Measurements from ENCODE around the gene CLIC6. TPM values are rescaled to one million over a fixed set of nuclear protein-coding genes. Genes with fewer than 3 reads are reported as not detected.

Gene CLIC6
- total and polyA plus RNA-seq, 2 of the 4 experiments (the other 2 are of a cell fraction), result not detected

DNA sequence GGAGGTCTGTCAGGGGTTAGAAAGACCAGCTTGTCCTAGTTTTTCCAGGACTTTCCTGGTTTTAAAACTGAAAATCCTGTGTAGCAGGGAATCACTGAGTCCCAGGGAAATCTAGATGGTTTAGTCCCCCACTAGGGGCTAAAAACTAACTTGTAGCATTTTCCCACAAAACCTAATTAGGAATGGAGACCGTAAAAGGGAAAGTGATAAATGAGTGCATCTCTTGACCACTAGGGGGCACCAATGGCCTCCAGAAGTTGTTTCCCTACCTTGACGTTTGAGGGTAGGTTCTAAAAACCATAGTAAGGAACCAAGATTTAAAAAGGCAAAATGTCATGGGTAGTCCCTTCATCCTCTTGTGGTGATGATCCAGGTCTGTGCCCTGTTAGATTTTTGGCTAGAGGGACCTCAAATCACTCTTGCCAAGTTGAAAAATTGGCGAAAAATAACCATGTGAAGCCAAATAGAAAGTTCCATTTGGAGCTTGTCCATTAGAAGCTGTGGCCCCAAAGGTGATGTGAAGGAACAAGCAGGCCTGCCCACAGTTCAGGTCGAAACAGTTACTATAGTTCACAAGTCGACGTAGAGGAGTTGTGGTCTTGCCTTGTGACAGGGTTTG lies 24.5 kb downstream of the CLIC6 start:
- CTCF ChIA-PET, result interaction anchor here (0.6 to 1.5 kb wide), 7 partner anchors 27 to 1089 kb away, joined by 3 to 5 read pairs (median 3); no protein-coding TSS in a partner anchor
- no peak overlapping the region for H3K14ac ChIP-seq (replicated peaks; ENCODE audit: low read depth, low read length)
- no peak overlapping the region for H4K91ac ChIP-seq (ENCODE audit: insufficient read depth, low read depth, low read length)
- H2BK20ac ChIP-seq (ENCODE audit: low read depth, low read length), result peak overlapping the region; percentile 28; the same call in 1 of the 2 replicates
- no peak overlapping the region for H2BK5ac ChIP-seq (ENCODE audit: low read depth, low read length, poor library complexity, severe bottlenecking)
- H2AFZ ChIP-seq (replicated peaks; ENCODE audit: low read length, poor library complexity), result no peak overlapping the region
- dilution Hi-C loops (cut with HindIII; ENCODE audit: low sequenced_read_pairs, unreplicated experiment), result no loop called here
- H3K36me3 ChIP-seq (ENCODE audit: control insufficient read depth, insufficient read depth, low read length), result no peaks in the 10 kb centered on the region
- intact Hi-C loops (cut with micrococcal nuclease), result loop anchor here (1.0 to 10.0 kb wide), 5 partner anchors 52 to 1248 kb away; partner anchors contain the start of gene RUNX1
- H4K5ac ChIP-seq (ENCODE audit: low read depth, low read length), result no peak overlapping the region
- ATAC-seq (ENCODE audit: low read depth) (peak; percentile 80), DNase-seq (peak; percentile 74)
- no peak overlapping the region for H3K27ac ChIP-seq (ENCODE audit: insufficient read depth, low read length)
- H4K20me1 ChIP-seq (ENCODE audit: insufficient read depth, low read length), result no peaks in the 10 kb centered on the region
- H3K23ac ChIP-seq (ENCODE audit: low read depth, low read length), result no peak overlapping the region
- peaks cover 36% of the 10 kb centered on the region for H3K27me3 ChIP-seq (ENCODE audit: control insufficient read depth, insufficient read depth, low read length)
- no CpG with 5 or more reads among the region's 6 CpGs for WGBS, 2 experiments (ENCODE audit: extremely low coverage in 2 of 2, insufficient read length in 1 of 2)
- H3K9ac ChIP-seq (ENCODE audit: low read depth, low read length), result no peak overlapping the region
- H2AK5ac ChIP-seq (ENCODE audit: low read depth, low read length), result peak overlapping the region; percentile 69
- H3K9me1 ChIP-seq (ENCODE audit: insufficient read depth, low read length), result peaks cover 7% of the 10 kb centered on the region
- POLR2A ChIA-PET (ENCODE audit: unreplicated experiment), result no interaction called here
- H3K9me3 ChIP-seq (ENCODE audit: control insufficient read depth, insufficient read depth, low read length), result 0 out of 2 replicates have a peak, but pooled peaks cover 6% of the 10 kb centered on the region
- no peak overlapping the region for H3K4me2 ChIP-seq (ENCODE audit: low read depth, low read length)
- no peak overlapping the region for H2AK9ac ChIP-seq (replicated peaks; ENCODE audit: low read depth, low read length, poor library complexity)
- no TSS peak for BruUV-seq (replicated peaks)
- H3K79me1 ChIP-seq (ENCODE audit: low read depth in 1 of 2, low read length in 2 of 2), result peaks cover 0 to 4% of the 10 kb centered on the region in 2 experiments; a peak in 1 of 4 replicates
- H2BK120ac ChIP-seq (ENCODE audit: low read depth, low read length), result peak overlapping the region; percentile 22; the same call in 1 of the 2 replicates
- H4K8ac ChIP-seq (ENCODE audit: low read depth in 2 of 2, low read length in 2 of 2), result no peak overlapping the region
- H3K4ac ChIP-seq (ENCODE audit: low read depth, low read length), result no peak overlapping the region
- no peaks in the 10 kb centered on the region for H3K4me1 ChIP-seq (ENCODE audit: control insufficient read depth, insufficient read depth, low read length)
- no peak overlapping the region for H2BK15ac ChIP-seq (ENCODE audit: low read depth, low read length)
- in situ Hi-C loops (cut with MboI; ENCODE audit: low sequenced_read_pairs), result no loop called here
- H3K18ac ChIP-seq (ENCODE audit: low read depth, low read length), result no peak overlapping the region
- TF ChIP-seq MAZ (IDR thresholded peaks at IDR 0.05; ENCODE audit: borderline replicate concordance, low read depth, low read length) (no peak), CTCF (conservative IDR thresholded peaks at IDR 0.05; ENCODE audit: low read depth, low read length) (peak; percentile 84), SMC3 (IDR thresholded peaks at IDR 0.05; ENCODE audit: low read depth, low read length) (peak; percentile 78), RAD21 (IDR thresholded peaks at IDR 0.05; ENCODE audit: low read length) (peak; percentile 89), MAFK (IDR thresholded peaks at IDR 0.05; ENCODE audit: low read depth, low read length) (no peak)
- H3K56ac ChIP-seq (ENCODE audit: extremely low read depth, insufficient read depth, low read length), result no peak overlapping the region
- H3K4me3 ChIP-seq (ENCODE audit: insufficient read depth, low read depth, low read length), result no peak overlapping the region

All from IMR-90 (cell line).